ENCODE data around the gene AKT3.

Gene AKT3

GRCh38 chr1:243501002-243501401, 349.0 kb downstream of the AKT3 start:
- no peak for DNase-seq

GRCh38 chr1:243500512-243500911, 349.5 kb downstream of the AKT3 start:
- no peak for DNase-seq

GRCh38 chr1:243499711-243500110, 350.3 kb downstream of the AKT3 start:
- no peak for DNase-seq

- no peak for DNase-seq
Observed at GRCh38 chr1:243499248-243499647, 350.8 kb downstream of the AKT3 start.

- DNase-seq: no peak
Observed at GRCh38 chr1:243497939-243498681, 351.9 kb downstream of the AKT3 start.

GRCh38 chr1:243496806-243497205, 353.2 kb downstream of the AKT3 start:
- no peak for DNase-seq

GRCh38 chr1:243496187-243496646, 353.8 kb downstream of the AKT3 start:
- no peak for DNase-seq

GRCh38 chr1:243495442-243496186, 354.4 kb downstream of the AKT3 start:
- DNase-seq: no peak

GRCh38 chr1:243494741-243495431, 355.2 kb downstream of the AKT3 start:
- no peak for DNase-seq

- DNase-seq: no peak
Observed at GRCh38 chr1:243493156-243494129, 356.6 kb downstream of the AKT3 start.

GRCh38 chr1:243490748-243491686, 359.0 kb downstream of the AKT3 start:
- no peak for DNase-seq

- DNase-seq: no peak
Observed at GRCh38 chr1:243489681-243490546, 360.1 kb downstream of the AKT3 start.

GRCh38 chr1:243489158-243489527, 360.9 kb downstream of the AKT3 start:
- DNase-seq: no peak

GRCh38 chr1:243488459-243489157, 361.4 kb downstream of the AKT3 start:
- no peak for DNase-seq

GRCh38 chr1:243487649-243488227, 362.3 kb downstream of the AKT3 start:
- DNase-seq: no peak

- no peak for DNase-seq
Observed at GRCh38 chr1:243487036-243487648, 362.9 kb downstream of the AKT3 start.

GRCh38 chr1:243483952-243484351, 366.1 kb downstream of the AKT3 start:
- no peak for DNase-seq

GRCh38 chr1:243483071-243483771, 366.8 kb downstream of the AKT3 start:
- DNase-seq: no peak
